LNCaP clone FGC (cell line): ENCODE measurements around the gene OR5D16.
A peak's percentile ranks its signal among the peaks of the same experiment; 100 is the strongest.
"Not testable (repeated sequence)": the region's sequence is repeated elsewhere in the genome, so short reads cannot be mapped to it uniquely, and the experiment has no call there.

Experiments
- DNase-seq: peaks from one replicate; pipeline ENCODE4 v3.0.0-alpha.2; 2011; ENCODE audit warnings: low read depth
- H3K4me3 ChIP-seq: 2 replicates; pipeline ENCODE4 v1.5.1; 2011; ENCODE audit warnings: mild to moderate bottlenecking, low read depth, low read length, control low read depth
- TF ChIP-seq, protein P1 (sequence below): IDR thresholded peaks from 2 replicates; pipeline ENCODE4 v1.5.1; 2012; ENCODE audit warnings: mild to moderate bottlenecking; ENCODE audit not compliant: control insufficient read depth, insufficient read depth; ENCODE audit errors: extremely low read depth

The OR5D16 gene

DNA sequence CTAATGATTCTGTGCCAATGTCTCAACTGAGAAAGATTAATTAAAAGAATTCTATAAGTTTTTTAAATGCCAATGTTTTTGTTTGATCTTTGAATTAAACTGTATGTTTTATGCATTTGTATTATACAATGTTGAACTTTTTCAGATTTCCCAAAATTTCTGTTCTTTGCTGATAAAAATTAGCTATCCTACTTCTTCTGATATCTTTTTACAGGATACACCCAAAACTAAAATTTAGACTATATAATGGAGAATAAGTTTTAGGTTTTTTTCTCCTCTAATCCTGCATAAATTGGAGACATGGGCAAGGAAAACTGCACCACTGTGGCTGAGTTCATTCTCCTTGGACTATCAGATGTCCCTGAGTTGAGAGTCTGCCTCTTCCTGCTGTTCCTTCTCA, 11.6 kb upstream of the OR5D16 start, which contains the start of gene OR5L2:
Gene OR5L2 (plus strand): TSS at position 301 of the 400 bp plus-strand sequence. CDS start 0 bp downstream, at position 301.
- TF ChIP-seq, protein P1, sequence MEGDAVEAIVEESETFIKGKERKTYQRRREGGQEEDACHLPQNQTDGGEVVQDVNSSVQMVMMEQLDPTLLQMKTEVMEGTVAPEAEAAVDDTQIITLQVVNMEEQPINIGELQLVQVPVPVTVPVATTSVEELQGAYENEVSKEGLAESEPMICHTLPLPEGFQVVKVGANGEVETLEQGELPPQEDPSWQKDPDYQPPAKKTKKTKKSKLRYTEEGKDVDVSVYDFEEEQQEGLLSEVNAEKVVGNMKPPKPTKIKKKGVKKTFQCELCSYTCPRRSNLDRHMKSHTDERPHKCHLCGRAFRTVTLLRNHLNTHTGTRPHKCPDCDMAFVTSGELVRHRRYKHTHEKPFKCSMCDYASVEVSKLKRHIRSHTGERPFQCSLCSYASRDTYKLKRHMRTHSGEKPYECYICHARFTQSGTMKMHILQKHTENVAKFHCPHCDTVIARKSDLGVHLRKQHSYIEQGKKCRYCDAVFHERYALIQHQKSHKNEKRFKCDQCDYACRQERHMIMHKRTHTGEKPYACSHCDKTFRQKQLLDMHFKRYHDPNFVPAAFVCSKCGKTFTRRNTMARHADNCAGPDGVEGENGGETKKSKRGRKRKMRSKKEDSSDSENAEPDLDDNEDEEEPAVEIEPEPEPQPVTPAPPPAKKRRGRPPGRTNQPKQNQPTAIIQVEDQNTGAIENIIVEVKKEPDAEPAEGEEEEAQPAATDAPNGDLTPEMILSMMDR, result no peak
- no peak for DNase-seq
- H3K4me3 ChIP-seq, result no peak within 1 kb of the TSS

DNA sequence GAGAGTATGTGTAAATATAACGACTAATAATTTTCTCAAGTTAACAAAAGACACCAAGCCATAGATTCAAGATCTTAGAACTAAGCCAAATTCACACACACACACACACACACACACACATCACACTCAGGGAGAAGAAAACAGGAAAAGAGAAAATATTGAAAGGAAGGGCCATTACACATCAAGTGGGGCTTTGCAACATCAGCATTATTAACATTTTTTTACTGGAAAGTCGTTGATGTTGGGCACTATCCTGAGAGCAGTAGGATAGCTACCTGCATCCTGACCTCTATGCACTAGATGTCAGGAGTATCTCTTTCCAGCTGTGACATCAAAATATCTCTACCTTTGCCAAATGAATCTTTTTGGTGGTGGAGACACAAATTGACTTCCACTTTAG, 8.9 kb downstream of the OR5D16 start:
- no peak for DNase-seq
- H3K4me3 ChIP-seq, result no peak overlapping the region
- TF ChIP-seq, protein P1, result no peak

DNA sequence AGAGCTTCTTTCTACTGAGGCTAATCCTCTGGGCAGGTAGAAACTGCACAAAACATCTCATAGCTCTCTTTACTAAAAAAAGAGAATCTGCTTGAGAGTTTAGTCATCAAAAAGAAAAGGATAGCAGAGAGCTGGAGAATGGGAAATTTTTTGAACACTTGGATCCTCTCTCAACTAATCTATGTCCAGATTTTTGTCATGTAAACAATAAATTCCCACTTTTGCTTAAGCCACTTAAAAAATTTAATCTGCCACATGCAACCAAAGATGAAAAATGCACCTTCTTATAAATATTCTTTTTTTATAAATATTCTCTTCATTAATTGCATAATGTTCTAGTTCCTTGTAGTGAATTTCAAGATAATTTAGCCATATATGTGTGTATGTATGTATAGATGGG, 10.5 kb downstream of the OR5D16 start:
- TF ChIP-seq, protein P1, result no peak
- DNase-seq, result no peak
- no peak overlapping the region for H3K4me3 ChIP-seq

DNA sequence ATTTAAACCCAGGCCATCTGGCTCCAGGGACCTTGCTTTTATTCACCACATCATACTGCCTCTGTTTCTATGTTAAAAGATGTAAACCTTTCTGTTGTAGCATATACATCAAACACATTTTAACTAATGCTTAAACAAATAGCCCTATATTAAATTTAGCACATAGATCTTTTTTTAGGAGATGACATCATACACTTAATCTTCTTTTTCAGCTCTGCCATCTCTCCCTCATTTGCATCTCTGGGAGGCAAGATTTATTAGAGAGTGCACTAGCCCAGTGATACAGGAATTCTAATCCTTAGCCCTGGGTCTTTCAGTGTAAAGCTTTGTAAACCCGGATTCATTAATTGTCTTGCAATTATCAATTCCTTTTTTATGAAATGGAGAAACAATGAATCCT, 13.6 kb downstream of the OR5D16 start:
- no peak for DNase-seq
- H3K4me3 ChIP-seq, result no peak overlapping the region
- TF ChIP-seq, protein P1, result no peak

DNA sequence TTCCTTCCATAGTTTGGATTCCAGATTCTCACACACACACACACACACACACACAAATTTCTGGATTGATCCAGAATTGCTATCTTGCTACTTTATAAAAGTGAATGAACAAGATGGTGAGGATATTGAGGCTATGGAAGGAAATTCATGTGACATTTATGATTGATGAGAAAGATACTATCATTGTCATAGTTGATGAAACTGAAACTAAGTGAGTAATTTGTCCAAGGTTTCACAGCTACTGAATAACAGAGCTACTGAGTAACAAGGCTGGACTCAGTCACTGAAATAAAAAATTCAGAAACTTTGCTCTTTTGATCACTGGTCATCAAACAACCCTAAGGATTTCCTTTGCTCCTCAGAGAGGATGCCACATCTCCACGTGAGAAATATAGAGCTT, 16.2 kb downstream of the OR5D16 start:
- TF ChIP-seq, protein P1, result no peak
- DNase-seq, result no peak
- H3K4me3 ChIP-seq, result no peak overlapping the region

DNA sequence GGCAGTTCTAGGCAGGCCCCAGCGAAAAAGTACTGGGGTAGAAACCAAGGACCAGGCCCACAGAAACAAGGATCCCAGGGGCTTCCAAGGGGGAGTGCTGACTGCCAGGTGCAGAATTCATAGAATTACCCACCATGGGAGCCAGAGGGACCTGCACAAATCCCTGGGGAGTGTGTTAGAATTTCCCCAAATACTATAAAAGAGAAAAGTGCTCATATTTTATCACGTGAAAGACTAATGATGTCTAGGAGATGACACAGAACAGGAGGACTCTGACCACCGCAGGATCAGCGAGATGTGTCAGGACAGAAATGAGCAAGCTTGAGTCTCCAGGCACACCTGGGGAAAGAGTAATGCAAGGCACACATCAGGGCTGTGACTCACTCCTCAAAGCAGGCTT, 28.8 kb downstream of the OR5D16 start:
- not testable (repeated sequence) for H3K4me3 ChIP-seq, DNase-seq

DNA sequence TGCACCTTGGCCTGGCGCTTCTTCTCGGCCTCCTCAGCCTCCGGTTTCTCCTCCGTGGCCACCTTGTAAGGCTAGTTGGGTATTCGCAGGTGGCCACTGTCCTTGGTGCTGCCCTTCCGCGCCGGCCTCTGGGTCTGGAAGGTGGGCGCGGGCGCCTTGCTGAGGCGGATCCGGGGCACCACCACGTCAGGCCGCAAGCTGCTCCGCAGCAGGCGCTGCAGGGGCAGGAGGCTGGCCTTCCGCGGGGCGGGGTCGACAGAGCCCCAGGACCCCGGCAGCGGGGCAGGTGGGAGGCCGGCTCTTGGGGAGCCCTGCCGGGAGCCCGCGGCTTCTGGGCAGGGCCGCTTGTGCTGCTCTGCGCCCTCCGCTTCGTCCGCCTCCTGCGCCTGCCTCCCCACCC, 34.2 kb downstream of the OR5D16 start:
- peak overlapping the region; percentile 45 for H3K4me3 ChIP-seq
- peak; percentile 1 for DNase-seq

DNA sequence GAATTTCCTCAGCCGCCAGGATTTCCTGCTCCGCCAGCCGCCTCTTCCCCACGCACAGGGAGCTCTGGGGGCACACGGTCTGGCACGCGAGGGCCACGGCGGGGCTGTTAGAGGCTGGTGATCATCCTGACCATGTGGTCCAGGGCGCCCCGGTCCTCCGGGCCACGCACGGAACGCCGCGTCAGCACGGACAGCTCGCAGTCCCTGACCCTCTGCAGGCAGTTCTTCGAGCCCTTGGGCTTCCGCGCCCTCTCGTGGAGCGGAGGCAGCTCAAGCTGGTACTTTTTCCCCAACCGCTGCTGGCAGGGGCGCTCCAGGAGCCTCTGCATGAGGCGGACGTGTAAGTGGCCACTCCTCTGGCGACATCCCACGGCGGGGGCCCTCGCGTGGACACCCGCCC, 34.6 kb downstream of the OR5D16 start:
- H3K4me3 ChIP-seq, result peak overlapping the region; percentile 45
- TF ChIP-seq, protein P1, result peak; percentile 44
- DNase-seq, result peak; percentile 2

DNA sequence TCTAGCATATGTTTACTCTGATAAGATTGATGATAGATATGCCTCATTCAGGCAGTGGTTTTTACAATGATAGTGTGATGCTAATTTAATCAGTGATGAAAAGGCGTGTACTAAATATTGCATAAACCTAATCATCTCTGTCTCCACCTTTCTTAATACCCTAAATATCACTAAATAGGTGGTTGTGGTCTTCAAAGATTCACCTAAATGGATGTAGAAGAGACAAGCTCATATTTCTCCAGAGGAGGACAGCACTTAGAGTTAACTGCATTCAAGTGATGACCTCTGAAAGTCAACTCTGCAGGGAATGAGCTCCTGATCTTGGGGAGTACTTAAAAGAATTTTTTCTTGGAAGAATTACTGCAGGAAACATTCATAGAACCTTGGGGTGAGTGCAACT, 44.4 kb downstream of the OR5D16 start, which contains the start of gene TRIM51:
Gene TRIM51 (plus strand): TSS at position 301 of the 400 bp plus-strand sequence. CDS start 2,132 bp downstream, outside the sequence.
- H3K4me3 ChIP-seq, DNase-seq: not testable (repeated sequence)

DNA sequence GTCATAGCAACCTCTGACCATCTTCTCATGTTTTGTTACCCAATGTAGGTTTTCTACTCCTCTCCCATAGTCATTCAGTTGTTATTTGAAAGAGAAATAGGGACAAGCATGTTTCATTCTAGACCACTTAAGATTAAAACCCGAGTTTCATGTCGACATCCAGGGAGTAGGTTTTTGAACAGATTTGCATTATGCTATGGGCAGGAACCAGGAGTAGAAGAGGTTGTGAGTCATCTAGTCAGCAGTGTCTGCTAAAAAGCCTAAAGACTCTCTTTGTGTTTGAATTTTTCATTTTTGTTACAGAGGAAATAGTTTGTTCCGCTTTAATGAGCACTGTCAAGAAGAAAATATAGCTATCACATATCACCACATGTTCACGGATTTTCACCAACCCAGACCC, 46.4 kb downstream of the OR5D16 start:
- H3K4me3 ChIP-seq, DNase-seq: not testable (repeated sequence)

DNA sequence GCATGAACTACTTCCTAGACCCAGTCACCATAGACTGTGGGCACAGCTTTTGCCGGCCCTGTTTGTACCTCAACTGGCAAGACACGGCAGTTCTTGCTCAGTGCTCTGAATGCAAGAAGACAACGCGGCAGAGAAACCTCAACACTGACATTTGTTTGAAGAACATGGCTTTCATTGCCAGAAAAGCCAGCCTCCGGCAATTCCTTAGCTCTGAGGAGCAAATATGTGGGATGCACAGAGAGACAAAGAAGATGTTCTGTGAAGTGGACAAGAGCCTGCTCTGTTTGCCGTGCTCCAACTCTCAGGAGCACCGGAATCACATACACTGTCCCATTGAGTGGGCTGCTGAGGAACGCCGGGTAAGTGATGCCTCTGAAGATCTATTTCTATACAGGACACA, 46.9 kb downstream of the OR5D16 start:
- not testable (repeated sequence) for H3K4me3 ChIP-seq, DNase-seq
